ENCODE measurements around the gene A4GALT. TPM values are rescaled to one million over a fixed set of nuclear protein-coding genes. Genes with fewer than 3 reads are reported as not detected.

Gene A4GALT, protein sequence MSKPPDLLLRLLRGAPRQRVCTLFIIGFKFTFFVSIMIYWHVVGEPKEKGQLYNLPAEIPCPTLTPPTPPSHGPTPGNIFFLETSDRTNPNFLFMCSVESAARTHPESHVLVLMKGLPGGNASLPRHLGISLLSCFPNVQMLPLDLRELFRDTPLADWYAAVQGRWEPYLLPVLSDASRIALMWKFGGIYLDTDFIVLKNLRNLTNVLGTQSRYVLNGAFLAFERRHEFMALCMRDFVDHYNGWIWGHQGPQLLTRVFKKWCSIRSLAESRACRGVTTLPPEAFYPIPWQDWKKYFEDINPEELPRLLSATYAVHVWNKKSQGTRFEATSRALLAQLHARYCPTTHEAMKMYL
- not detected for total RNA-seq
- 0.10 TPM for polyA plus RNA-seq (2013, experiment 1 of 2)
- 0.64 TPM for polyA plus RNA-seq (2013, experiment 2 of 2)
- total RNA-seq: 0 to 1.2 (median 0) reads per million in 172 experiments

DNA sequence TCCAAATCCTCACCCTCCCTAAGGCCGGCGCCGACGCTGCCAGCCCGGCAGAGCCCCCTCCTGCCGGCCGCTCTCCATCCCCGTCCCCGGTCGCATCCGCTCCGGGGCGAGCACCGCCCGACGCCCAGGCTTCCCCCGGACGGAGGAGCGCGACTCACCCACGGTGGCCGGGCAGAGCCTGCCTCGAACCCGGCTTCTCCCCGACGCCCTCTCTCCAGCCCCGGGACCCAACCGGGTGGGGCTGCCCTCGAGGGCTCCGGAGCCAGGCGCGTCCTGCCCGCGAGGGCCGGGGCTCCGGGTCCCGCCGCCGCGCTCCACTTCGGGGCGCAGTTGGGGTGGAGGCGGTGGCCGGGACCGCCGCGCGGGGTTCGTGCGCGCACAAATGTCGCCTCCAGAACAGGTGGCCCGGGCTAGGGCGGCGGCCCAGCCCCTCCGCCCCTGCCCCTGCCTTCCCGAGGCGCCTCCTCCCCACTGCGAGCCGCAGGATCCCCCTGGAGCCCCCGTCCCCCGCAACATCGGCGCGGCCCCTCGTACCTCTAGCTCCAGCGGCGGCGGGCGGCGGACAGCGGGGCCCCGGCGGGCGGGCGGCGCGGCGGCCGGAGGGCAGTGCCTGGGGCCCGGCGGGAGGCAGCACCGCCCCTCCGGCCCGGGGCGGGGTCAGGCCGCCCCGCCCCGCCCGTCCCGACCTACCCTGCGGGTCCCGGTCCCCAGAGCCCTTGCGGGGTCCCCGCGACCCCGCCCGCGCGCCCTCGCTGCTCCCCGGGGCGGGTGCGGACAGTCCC, at the start of gene A4GALT:
TSS of gene A4GALT (minus strand) at position 608 of the 782 bp plus-strand sequence. CDS start 26,919 bp downstream, outside the sequence.
- POLR2A ChIA-PET: no interaction called here
- no peak for ATAC-seq (ENCODE audit: poor library complexity)

DNA sequence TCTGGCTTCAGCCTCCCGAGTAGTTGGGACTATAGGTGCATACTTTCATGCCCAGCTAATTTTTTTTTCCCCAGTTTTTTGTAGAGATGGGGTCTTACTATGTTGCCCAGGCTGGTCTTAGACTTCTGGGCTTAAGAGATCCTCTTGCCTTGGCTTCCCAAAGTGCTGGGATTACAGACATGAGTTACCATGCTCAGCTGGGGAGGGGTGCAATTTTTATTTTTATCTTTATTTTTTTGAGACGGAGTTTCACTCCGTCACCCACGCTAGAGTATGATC, 49.7 kb upstream of the A4GALT start:
- H3K27me3 Mint-ChIP-seq: peaks cover 4% of the 10 kb centered on the region
- no peak for ATAC-seq (ENCODE audit: poor library complexity)
- POLR2A ChIA-PET: no interaction called here
- Histone ChIP-seq H3K27me3 (ENCODE audit: control insufficient read depth in 1 of 2, insufficient read depth in 2 of 2, low read length in 2 of 2) (no peaks in the 10 kb centered on the region), H3K36me3 (ENCODE audit: insufficient read depth, low read length) (no peaks in the 10 kb centered on the region), H3K4me1 (ENCODE audit: insufficient read depth, low read length) (no peaks in the 10 kb centered on the region), H3K27ac (ENCODE audit: low read depth in 1 of 2, low read length in 2 of 2) (no peak overlapping the region), H3K4me3 (ENCODE audit: low read length) (no peak overlapping the region), H3K9me3 (ENCODE audit: control insufficient read depth in 1 of 2, insufficient read depth in 1 of 2, low read length in 2 of 2) (no peaks in the 10 kb centered on the region)
- CTCF ChIA-PET: no interaction called here
- H3K4me1 Mint-ChIP-seq (ENCODE audit: low read depth): no peaks in the 10 kb centered on the region
- H3K4me3 Mint-ChIP-seq: no peak overlapping the region
- no peak overlapping the region for H3K27ac Mint-ChIP-seq
- no peaks in the 10 kb centered on the region for H3K36me3 Mint-ChIP-seq (ENCODE audit: low read depth)
- DNase-seq: no peak
- TF ChIP-seq, protein P1, sequence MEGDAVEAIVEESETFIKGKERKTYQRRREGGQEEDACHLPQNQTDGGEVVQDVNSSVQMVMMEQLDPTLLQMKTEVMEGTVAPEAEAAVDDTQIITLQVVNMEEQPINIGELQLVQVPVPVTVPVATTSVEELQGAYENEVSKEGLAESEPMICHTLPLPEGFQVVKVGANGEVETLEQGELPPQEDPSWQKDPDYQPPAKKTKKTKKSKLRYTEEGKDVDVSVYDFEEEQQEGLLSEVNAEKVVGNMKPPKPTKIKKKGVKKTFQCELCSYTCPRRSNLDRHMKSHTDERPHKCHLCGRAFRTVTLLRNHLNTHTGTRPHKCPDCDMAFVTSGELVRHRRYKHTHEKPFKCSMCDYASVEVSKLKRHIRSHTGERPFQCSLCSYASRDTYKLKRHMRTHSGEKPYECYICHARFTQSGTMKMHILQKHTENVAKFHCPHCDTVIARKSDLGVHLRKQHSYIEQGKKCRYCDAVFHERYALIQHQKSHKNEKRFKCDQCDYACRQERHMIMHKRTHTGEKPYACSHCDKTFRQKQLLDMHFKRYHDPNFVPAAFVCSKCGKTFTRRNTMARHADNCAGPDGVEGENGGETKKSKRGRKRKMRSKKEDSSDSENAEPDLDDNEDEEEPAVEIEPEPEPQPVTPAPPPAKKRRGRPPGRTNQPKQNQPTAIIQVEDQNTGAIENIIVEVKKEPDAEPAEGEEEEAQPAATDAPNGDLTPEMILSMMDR (IDR thresholded peaks at IDR 0.05): no peak
- intact Hi-C loops (cut with DNase I, micrococcal nuclease): no loop called here
- H3K9me3 Mint-ChIP-seq: no peaks in the 10 kb centered on the region

More for the DNA sequence above, at the start of gene A4GALT:
- H3K36me3 Mint-ChIP-seq (ENCODE audit: low read depth): no peaks in the 10 kb centered on the region
- intact Hi-C loops (cut with DNase I, micrococcal nuclease): no loop called here
- H3K4me1 ChIP-seq (ENCODE audit: insufficient read depth, low read length): peaks cover 12% of the 10 kb centered on the region
- peak within 1 kb of the TSS; percentile 78 for H3K4me3 Mint-ChIP-seq
- TF ChIP-seq, protein P1 (IDR thresholded peaks at IDR 0.05): no peak
- no peak within 1 kb of the TSS for H3K27ac Mint-ChIP-seq
- peaks cover 16% of the 10 kb centered on the region for H3K4me1 Mint-ChIP-seq (ENCODE audit: low read depth)
- peaks cover 39 to 59% of the 10 kb centered on the region in 2 experiments for H3K27me3 ChIP-seq (ENCODE audit: control insufficient read depth in 1 of 2, insufficient read depth in 2 of 2, low read length in 2 of 2)
- H3K36me3 ChIP-seq (ENCODE audit: insufficient read depth, low read length): no peaks in the 10 kb centered on the region
- peak in 4 of 14 experiments; percentile 2 to 13 (median 5) for DNase-seq
- H3K4me3 ChIP-seq (ENCODE audit: low read length): no peak within 1 kb of the TSS
- peaks cover 70% of the 10 kb centered on the region for H3K27me3 Mint-ChIP-seq
- CTCF ChIA-PET: no interaction called here
- H3K9me3 Mint-ChIP-seq: no peaks in the 10 kb centered on the region
- H3K9me3 ChIP-seq (ENCODE audit: control insufficient read depth in 1 of 2, insufficient read depth in 1 of 2, low read length in 2 of 2): no peaks in the 10 kb centered on the region
- H3K27ac ChIP-seq (ENCODE audit: low read depth in 1 of 2, low read length in 2 of 2): no peak within 1 kb of the TSS

DNA sequence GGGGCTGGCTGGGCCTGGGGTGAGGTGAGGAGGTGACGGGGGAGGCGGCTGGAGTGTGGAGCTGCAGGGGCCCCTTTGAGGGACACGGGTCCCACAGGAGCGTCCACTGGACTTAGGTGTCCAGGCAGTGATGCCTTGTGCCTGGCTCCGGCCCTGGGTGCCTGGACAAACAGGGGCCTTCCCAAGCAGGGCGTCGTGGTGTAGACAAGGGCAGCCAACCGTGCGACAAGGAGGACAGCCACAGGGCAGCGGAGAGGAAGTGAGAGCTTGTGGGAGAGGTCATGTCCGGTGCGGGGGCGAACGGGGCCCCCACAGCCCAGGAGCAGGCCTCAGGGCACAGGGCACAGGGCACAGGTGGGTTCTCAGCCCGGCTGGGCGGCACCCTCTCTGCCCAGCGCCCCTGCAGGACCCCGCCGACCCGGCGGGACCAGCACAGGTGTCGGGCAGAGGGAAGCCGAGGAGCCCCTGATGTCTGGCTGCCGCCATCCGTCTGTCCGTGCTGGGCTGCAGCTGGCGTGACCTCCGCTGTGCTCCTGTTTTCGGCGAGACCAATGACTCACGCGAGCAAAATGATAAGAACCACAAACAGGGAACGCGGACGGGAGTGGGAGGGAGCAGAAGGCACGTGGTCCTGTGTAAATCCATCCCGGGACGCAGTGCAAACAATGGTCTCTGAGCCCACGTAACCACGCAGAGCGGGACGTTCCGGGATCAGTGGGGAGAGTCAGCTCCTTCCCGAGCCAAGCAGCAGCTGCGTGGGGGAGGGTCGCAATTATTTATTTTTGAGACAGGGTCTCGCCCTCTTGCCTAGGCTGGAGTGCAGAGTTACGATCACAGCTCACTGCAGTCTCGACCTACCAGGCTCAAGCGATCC, 49.1 kb upstream of the A4GALT start:
- Histone ChIP-seq H3K27ac (ENCODE audit: low read depth in 1 of 2, low read length in 2 of 2) (no peak overlapping the region), H3K36me3 (ENCODE audit: insufficient read depth, low read length) (no peaks in the 10 kb centered on the region), H3K27me3 (ENCODE audit: control insufficient read depth in 1 of 2, insufficient read depth in 2 of 2, low read length in 2 of 2) (no peaks in the 10 kb centered on the region), H3K4me1 (ENCODE audit: insufficient read depth, low read length) (no peaks in the 10 kb centered on the region), H3K9me3 (ENCODE audit: control insufficient read depth in 1 of 2, insufficient read depth in 1 of 2, low read length in 2 of 2) (no peaks in the 10 kb centered on the region), H3K4me3 (ENCODE audit: low read length) (no peak overlapping the region)
- peaks cover 4% of the 10 kb centered on the region for H3K27me3 Mint-ChIP-seq
- CTCF ChIA-PET: no interaction called here
- intact Hi-C loops (cut with DNase I, micrococcal nuclease): no loop called here
- no peaks in the 10 kb centered on the region for H3K4me1 Mint-ChIP-seq (ENCODE audit: low read depth)
- DNase-seq: peak in 2 of 14 experiments; percentile 33 to 45
- no peaks in the 10 kb centered on the region for H3K36me3 Mint-ChIP-seq (ENCODE audit: low read depth)
- TF ChIP-seq, protein P1 (IDR thresholded peaks at IDR 0.05): no peak
- no peak for ATAC-seq (ENCODE audit: poor library complexity)
- no peak overlapping the region for H3K27ac Mint-ChIP-seq
- H3K9me3 Mint-ChIP-seq: no peaks in the 10 kb centered on the region
- H3K4me3 Mint-ChIP-seq: no peak overlapping the region
- POLR2A ChIA-PET: no interaction called here

Measured in CD4-positive, alpha-beta T cell (primary cell).